HFF-Myc (cell line): ENCODE measurements around the gene ZNF319.

Experiments
- DNase-seq: peaks from one replicate; pipeline ENCODE4 v3.0.0-alpha.2; 2011; ENCODE audit warnings: low read depth; ENCODE audit errors: extremely low read depth
- H3K4me3 ChIP-seq: replicated peaks from 2 replicates; pipeline ENCODE4 v1.5.1; 2011; ENCODE audit warnings: low read depth, mild to moderate bottlenecking, control low read depth, low read length
- TF ChIP-seq, protein P1 (sequence below): IDR thresholded peaks from 2 replicates; pipeline ENCODE4 v1.5.1; 2012; ENCODE audit warnings: mild to moderate bottlenecking, low read depth, low read length, control low read depth; ENCODE audit errors: missing control alignments

ZNF319 gene

GRCh38 chr16:57972306-57972705, 28.2 kb downstream of the ZNF319 start:
- no peak for DNase-seq
- no peak overlapping the region for H3K4me3 ChIP-seq
- TF ChIP-seq, protein P1, sequence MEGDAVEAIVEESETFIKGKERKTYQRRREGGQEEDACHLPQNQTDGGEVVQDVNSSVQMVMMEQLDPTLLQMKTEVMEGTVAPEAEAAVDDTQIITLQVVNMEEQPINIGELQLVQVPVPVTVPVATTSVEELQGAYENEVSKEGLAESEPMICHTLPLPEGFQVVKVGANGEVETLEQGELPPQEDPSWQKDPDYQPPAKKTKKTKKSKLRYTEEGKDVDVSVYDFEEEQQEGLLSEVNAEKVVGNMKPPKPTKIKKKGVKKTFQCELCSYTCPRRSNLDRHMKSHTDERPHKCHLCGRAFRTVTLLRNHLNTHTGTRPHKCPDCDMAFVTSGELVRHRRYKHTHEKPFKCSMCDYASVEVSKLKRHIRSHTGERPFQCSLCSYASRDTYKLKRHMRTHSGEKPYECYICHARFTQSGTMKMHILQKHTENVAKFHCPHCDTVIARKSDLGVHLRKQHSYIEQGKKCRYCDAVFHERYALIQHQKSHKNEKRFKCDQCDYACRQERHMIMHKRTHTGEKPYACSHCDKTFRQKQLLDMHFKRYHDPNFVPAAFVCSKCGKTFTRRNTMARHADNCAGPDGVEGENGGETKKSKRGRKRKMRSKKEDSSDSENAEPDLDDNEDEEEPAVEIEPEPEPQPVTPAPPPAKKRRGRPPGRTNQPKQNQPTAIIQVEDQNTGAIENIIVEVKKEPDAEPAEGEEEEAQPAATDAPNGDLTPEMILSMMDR = no peak

GRCh38 chr16:57971848-57972247, 28.6 kb downstream of the ZNF319 start:
- no peak overlapping the region for H3K4me3 ChIP-seq
- TF ChIP-seq, protein P1 = no peak
- DNase-seq = no peak

DNA sequence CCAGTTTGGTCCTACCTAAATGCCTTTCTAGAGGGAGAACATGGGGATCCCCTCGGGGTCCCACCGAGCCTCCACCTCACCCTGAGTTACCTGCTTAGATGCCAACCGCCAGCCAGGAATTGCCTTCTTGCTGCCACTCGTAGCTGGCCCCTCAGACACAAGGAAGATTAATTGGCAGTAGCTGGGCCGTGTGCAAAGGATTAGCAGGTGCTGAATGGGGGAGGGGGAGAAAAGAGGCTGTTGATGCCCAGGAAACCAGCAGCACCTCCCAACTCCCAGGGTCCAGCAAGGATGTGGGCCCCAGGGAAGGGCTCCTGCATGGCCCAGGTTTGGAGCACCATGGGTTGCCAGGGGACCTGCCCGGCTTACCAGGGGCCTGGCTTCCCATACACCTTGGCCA, 29.5 kb downstream of the ZNF319 start, which contains the start of gene CNGB1:
CNGB1 (minus strand) TSS at position 159 of the 400 bp plus-strand sequence. CDS start 3,842 bp downstream, outside the sequence.
- TF ChIP-seq, protein P1 = no peak
- no peak within 1 kb of the TSS for H3K4me3 ChIP-seq
- DNase-seq = no peak

DNA sequence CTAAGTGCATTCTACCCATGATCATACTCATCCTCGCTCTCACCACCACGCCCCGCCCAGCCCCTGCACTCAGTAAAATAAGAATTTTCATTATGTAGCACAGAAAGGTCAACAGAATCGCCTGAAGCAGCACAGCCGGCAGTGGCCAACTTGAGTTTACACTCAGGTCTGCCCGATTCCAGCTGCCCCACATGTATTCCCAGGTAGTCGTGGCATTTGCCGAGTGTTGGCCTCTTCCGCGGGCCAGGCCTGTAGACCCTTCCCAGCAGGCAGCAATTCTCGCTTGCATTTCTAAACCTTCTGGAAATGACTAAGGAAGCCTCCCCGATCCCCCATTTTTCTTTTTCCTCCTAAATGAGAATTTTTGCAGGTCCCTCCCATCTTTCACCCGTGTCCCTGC, 30.2 kb downstream of the ZNF319 start:
- no peak for DNase-seq
- no peak overlapping the region for H3K4me3 ChIP-seq
- TF ChIP-seq, protein P1 = no peak

- no peak for DNase-seq
- no peak overlapping the region for H3K4me3 ChIP-seq
- TF ChIP-seq, protein P1 = no peak
These were observed 30.9 kb downstream of the ZNF319 start for GRCh38 chr16:57969451-57970123.

DNA sequence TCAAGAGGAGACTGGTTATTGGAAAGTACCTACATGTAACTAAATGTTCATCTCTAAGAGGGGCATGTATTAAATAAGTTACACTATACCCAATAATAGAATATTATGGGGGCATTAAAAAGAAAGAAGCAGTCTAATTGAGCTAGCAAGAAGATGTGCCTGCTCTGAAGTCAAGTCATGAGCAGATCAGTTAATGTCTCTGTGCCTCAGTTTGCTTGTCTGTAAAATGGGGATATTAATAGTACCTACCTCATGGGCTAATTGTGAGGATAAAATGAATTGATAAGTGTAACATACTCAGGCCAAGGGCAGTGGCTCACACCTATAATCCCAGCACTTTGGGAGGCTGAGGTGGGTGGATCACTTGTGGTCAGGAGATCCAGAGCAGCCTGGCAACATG, 32.6 kb downstream of the ZNF319 start:
- no peak for DNase-seq
- H3K4me3 ChIP-seq = no peak overlapping the region
- TF ChIP-seq, protein P1 = no peak

GRCh38 chr16:57966986-57967385, 33.5 kb downstream of the ZNF319 start:
- no peak for DNase-seq
- H3K4me3 ChIP-seq = no peak overlapping the region
- TF ChIP-seq, protein P1 = no peak
